Astrocyte of the cerebellum (primary cell): ENCODE measurements around the gene SEPHS2.

Experiments
- DNase-seq: peaks from one replicate; pipeline ENCODE4 v3.0.0-alpha.2; 2011; ENCODE audit warnings: low read depth
- H3K4me3 ChIP-seq: 2 replicates; pipeline ENCODE4 v1.5.1; 2011; ENCODE audit warnings: mild to moderate bottlenecking, low read depth, low read length, moderate library complexity
- CTCF ChIP-seq: IDR thresholded peaks from 2 replicates; pipeline ENCODE4 v1.5.1; 2012; ENCODE audit warnings: low read length, low read depth, moderate library complexity, mild to moderate bottlenecking; ENCODE audit errors: missing control alignments
- in situ Hi-C: cut with HindIII; loops from 2 replicates; pipeline ENCODE4 v1.10.0; 2017; ENCODE audit warnings: low sequenced_read_pairs

The SEPHS2 gene

GRCh38 chr16:30445408-30446202 is at the start of gene SEPHS2:
Gene SEPHS2 (minus strand): TSS chr16:30445874. CDS start chr16:30445727, 147 bp downstream.
- TF ChIP-seq CTCF: peak; percentile 49
- peak within 1 kb of the TSS; percentile 87 for H3K4me3 ChIP-seq
- in situ Hi-C loops: no loop called here
- DNase-seq: peak; percentile 94

- in situ Hi-C loops: no loop called here
- DNase-seq: no peak
- no peak overlapping the region for H3K4me3 ChIP-seq
- TF ChIP-seq CTCF: no peak
These were observed 49.0 kb upstream of the SEPHS2 start for GRCh38 chr16:30494709-30495108.

GRCh38 chr16:30493941-30494488 is 48.3 kb upstream of the SEPHS2 start:
- H3K4me3 ChIP-seq: no peak overlapping the region
- no peak for TF ChIP-seq CTCF
- no peak for DNase-seq
- in situ Hi-C loops: no loop called here

GRCh38 chr16:30491744-30492308 is 46.2 kb upstream of the SEPHS2 start:
- in situ Hi-C loops: no loop called here
- DNase-seq: peak; percentile 41
- TF ChIP-seq CTCF: no peak
- H3K4me3 ChIP-seq: no peak overlapping the region

- no peak for TF ChIP-seq CTCF
- H3K4me3 ChIP-seq: no peak overlapping the region
- DNase-seq: no peak
- in situ Hi-C loops: no loop called here
These were observed 45.6 kb upstream of the SEPHS2 start for GRCh38 chr16:30491229-30491628.

GRCh38 chr16:30490210-30490609 is 44.5 kb upstream of the SEPHS2 start:
- no peak overlapping the region for H3K4me3 ChIP-seq
- DNase-seq: no peak
- in situ Hi-C loops: no loop called here
- TF ChIP-seq CTCF: no peak
